Panc1 (cell line): Measurements from ENCODE around the gene CSNK1E. TPM values are rescaled to one million over a fixed set of nuclear protein-coding genes. Genes with fewer than 3 reads are reported as not detected.

Experiments
- ATAC-seq: fragments of 200-7000 bp; cut with Tn5 transposase; 2 replicates; pipeline ENCODE4 v1.9.1; 2020; ENCODE audit warnings: mild to moderate bottlenecking, moderate library complexity
- BruUV-seq: library from RNA; stranded (reverse); fragments of 400-500 nt; replicated peaks from 2 replicates; lab custom pipeline; 2021; lab: Mats Ljungman, UMichigan
- CTCF ChIA-PET: fragments of 300-600 bp; sonication (Branson Sonifier 250); formaldehyde crosslinking; loops from one replicate; lab custom pipeline; 2022; ENCODE audit warnings: antibody characterized with exemption; lab: Charles Lee
- POLR2A ChIA-PET: fragments of 300-600 bp; sonication (Branson Sonifier 250); formaldehyde crosslinking; loops from one replicate; lab custom pipeline; 2022; ENCODE audit warnings: antibody characterized with exemption; lab: Charles Lee
- DNase-seq: peaks from one replicate; pipeline ENCODE4 v3.0.0-alpha.2; 2010; ENCODE audit warnings: low read depth, low spot score
- H3K27ac ChIP-seq: 2 replicates; pipeline ENCODE4 v1.5.1; 2011; ENCODE audit warnings: mild to moderate bottlenecking, low read length, inconsistent platforms
- H3K27me3 ChIP-seq: fragments of 200-500 bp; sonication (Bioruptor generic); 2 replicates; pipeline ENCODE4 v1.6.0; 2014; ENCODE audit warnings: low read length, inconsistent platforms; ENCODE audit not compliant: control insufficient read depth, insufficient read depth
- H3K36me3 ChIP-seq: fragments of 200-500 bp; sonication (Bioruptor generic); 2 replicates; pipeline ENCODE4 v1.5.1; 2014; ENCODE audit warnings: inconsistent platforms, mild to moderate bottlenecking, low read length, moderate library complexity; ENCODE audit not compliant: control insufficient read depth, insufficient read depth
- H3K4me1 ChIP-seq: 2 replicates; pipeline ENCODE4 v1.5.1; 2011; ENCODE audit warnings: inconsistent platforms, mild to moderate bottlenecking, low read length, moderate library complexity; ENCODE audit not compliant: control insufficient read depth, insufficient read depth
- H3K4me3 ChIP-seq, 2 experiments: 2 replicates each; pipeline ENCODE4 v1.5.1; 2011 to 2012; ENCODE audit warnings: low read depth in 2 of 2, low read length in 2 of 2, mild to moderate bottlenecking in 2 of 2, inconsistent platforms in 1 of 2, moderate library complexity in 1 of 2
- H3K9me3 ChIP-seq: fragments of 200-500 bp; sonication (Bioruptor generic); 2 replicates; pipeline ENCODE4 v1.5.1; 2014; ENCODE audit warnings: low read depth, mild to moderate bottlenecking, inconsistent platforms, low read length, moderate library complexity; ENCODE audit not compliant: control insufficient read depth, insufficient read depth
- POLR2AphosphoS5 ChIP-seq: IDR thresholded peaks from 2 replicates; pipeline ENCODE4 v1.6.1; 2012; ENCODE audit warnings: mild to moderate bottlenecking, low read depth, low read length, moderate library complexity
- SIN3A ChIP-seq: IDR thresholded peaks from 2 replicates; pipeline ENCODE4 v1.6.1; 2012; ENCODE audit warnings: low read depth, mild to moderate bottlenecking, low read length, moderate library complexity, borderline replicate concordance; ENCODE audit not compliant: insufficient read depth
- TCF7L2 ChIP-seq: IDR thresholded peaks from 2 replicates; pipeline ENCODE4 v1.6.1; 2011; ENCODE audit warnings: mild to moderate bottlenecking, low read depth, low read length, inconsistent platforms
- in situ Hi-C: cut with HindIII; loops from 2 replicates; pipeline ENCODE4 v1.10.0; 2016; ENCODE audit warnings: low sequenced_read_pairs, low pct_unique_long_range_greater_than_20kb
- intact Hi-C: fragments of 100-400 bp; cut with micrococcal nuclease; formaldehyde crosslinking; loops from one replicate; pipeline ENCODE4 v1.10.0; 2022; ENCODE audit not compliant: unreplicated experiment
- total RNA-seq: library from RNA; stranded (reverse); gene quantifications from one replicate; pipeline ENCODE4 v1.2.1, GENCODE V29; 2021; ENCODE audit not compliant: unreplicated experiment
- TF ChIP-seq, protein P1 (sequence below), 2 experiments: IDR thresholded peaks; 2 replicates each; pipeline ENCODE4 v1.6.1; 2011 to 2012; ENCODE audit warnings: low read depth in 2 of 2, control low read depth in 1 of 2, low read length in 1 of 2, mild to moderate bottlenecking in 1 of 2, moderate library complexity in 1 of 2; ENCODE audit not compliant: insufficient read depth in 1 of 2
- TF ChIP-seq, protein P2 (sequence below): fragments of 450-650 bp; IDR thresholded peaks from 2 replicates; pipeline ENCODE4 v1.5.1; 2017; ENCODE audit warnings: mild to moderate bottlenecking

The CSNK1E gene
- total RNA-seq, 1 experiment from 2014 or later = 115 TPM

DNA sequence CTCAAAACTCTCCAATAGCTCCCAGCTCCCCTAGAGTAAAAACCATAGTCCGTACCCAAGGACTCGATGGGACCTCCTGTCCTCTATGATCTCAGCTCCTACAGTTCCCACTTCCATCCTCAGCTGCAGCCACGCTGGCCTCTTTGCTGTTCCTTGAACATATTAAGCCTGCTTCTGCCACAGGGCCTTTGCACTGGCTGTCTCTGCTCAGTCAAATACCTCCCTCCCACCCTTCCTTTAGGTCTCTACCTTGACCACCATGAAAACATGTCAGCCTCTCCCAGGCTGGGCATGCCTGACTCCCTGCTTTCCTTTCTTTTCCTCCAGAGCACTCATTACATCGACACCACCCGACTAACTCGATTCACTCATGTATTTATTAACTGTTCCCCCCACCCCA is 69.0 kb downstream of the CSNK1E start:
- Histone ChIP-seq H3K36me3 (no peaks in the 10 kb centered on the region), H3K9me3 (no peaks in the 10 kb centered on the region), H3K4me1 (no peaks in the 10 kb centered on the region), H3K27ac (no peak overlapping the region), H3K27me3 (no peaks in the 10 kb centered on the region), H3K4me3 (no peak overlapping the region)
- no peak for DNase-seq
- intact Hi-C loops (no loop called here), in situ Hi-C loops (no loop called here)
- no peak for ATAC-seq
- BruUV-seq = no TSS peak
- CTCF ChIA-PET = no interaction called here
- TF ChIP-seq, protein P1, sequence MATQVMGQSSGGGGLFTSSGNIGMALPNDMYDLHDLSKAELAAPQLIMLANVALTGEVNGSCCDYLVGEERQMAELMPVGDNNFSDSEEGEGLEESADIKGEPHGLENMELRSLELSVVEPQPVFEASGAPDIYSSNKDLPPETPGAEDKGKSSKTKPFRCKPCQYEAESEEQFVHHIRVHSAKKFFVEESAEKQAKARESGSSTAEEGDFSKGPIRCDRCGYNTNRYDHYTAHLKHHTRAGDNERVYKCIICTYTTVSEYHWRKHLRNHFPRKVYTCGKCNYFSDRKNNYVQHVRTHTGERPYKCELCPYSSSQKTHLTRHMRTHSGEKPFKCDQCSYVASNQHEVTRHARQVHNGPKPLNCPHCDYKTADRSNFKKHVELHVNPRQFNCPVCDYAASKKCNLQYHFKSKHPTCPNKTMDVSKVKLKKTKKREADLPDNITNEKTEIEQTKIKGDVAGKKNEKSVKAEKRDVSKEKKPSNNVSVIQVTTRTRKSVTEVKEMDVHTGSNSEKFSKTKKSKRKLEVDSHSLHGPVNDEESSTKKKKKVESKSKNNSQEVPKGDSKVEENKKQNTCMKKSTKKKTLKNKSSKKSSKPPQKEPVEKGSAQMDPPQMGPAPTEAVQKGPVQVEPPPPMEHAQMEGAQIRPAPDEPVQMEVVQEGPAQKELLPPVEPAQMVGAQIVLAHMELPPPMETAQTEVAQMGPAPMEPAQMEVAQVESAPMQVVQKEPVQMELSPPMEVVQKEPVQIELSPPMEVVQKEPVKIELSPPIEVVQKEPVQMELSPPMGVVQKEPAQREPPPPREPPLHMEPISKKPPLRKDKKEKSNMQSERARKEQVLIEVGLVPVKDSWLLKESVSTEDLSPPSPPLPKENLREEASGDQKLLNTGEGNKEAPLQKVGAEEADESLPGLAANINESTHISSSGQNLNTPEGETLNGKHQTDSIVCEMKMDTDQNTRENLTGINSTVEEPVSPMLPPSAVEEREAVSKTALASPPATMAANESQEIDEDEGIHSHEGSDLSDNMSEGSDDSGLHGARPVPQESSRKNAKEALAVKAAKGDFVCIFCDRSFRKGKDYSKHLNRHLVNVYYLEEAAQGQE (IDR thresholded peaks at IDR 0.05; ENCODE audit: insufficient read depth in 1 of 2, low read depth in 2 of 2, low read length in 1 of 2) = no peak
- no peak for TF ChIP-seq TCF7L2
- TF ChIP-seq, protein P2, sequence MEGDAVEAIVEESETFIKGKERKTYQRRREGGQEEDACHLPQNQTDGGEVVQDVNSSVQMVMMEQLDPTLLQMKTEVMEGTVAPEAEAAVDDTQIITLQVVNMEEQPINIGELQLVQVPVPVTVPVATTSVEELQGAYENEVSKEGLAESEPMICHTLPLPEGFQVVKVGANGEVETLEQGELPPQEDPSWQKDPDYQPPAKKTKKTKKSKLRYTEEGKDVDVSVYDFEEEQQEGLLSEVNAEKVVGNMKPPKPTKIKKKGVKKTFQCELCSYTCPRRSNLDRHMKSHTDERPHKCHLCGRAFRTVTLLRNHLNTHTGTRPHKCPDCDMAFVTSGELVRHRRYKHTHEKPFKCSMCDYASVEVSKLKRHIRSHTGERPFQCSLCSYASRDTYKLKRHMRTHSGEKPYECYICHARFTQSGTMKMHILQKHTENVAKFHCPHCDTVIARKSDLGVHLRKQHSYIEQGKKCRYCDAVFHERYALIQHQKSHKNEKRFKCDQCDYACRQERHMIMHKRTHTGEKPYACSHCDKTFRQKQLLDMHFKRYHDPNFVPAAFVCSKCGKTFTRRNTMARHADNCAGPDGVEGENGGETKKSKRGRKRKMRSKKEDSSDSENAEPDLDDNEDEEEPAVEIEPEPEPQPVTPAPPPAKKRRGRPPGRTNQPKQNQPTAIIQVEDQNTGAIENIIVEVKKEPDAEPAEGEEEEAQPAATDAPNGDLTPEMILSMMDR = no peak
- no peak for TF ChIP-seq SIN3A
- no peak for TF ChIP-seq POLR2AphosphoS5
- POLR2A ChIA-PET = no interaction called here

DNA sequence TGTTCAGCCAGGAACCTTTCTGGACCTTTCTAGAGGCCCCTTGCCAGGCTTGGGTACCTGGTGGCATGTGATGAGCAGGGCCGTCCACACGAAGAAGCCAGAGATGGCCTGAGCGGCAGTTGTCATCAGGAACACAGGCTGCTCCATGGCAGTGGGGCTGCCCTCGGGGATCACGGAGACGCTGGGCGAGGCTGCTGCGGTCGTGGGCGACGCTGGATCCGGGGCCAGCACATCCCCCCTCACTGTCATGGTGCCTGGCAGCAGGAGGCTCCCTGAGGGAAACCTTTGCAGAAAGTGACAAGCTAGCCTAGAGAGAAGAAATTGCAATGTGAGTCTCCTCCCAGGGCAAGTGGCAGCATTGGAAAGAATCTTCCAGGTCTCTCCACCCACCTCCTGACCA is 69.5 kb downstream of the CSNK1E start:
- Histone ChIP-seq H3K27me3 (no peaks in the 10 kb centered on the region), H3K4me3 (no peak overlapping the region), H3K27ac (no peak overlapping the region), H3K9me3 (no peaks in the 10 kb centered on the region), H3K4me1 (no peaks in the 10 kb centered on the region), H3K36me3 (no peaks in the 10 kb centered on the region)
- BruUV-seq = no TSS peak
- no peak for ATAC-seq
- ChIA-PET POLR2A (no interaction called here), CTCF (no interaction called here)
- DNase-seq = no peak
- intact Hi-C loops (no loop called here), in situ Hi-C loops (no loop called here)
- TF ChIP-seq, protein P1 (IDR thresholded peaks at IDR 0.05; ENCODE audit: insufficient read depth in 1 of 2, low read depth in 2 of 2, low read length in 1 of 2) = no peak
- TF ChIP-seq POLR2AphosphoS5 = no peak
- no peak for TF ChIP-seq TCF7L2
- TF ChIP-seq, protein P2 = no peak
- TF ChIP-seq SIN3A = no peak
